Osteoblast (primary cell): Measurements from ENCODE around the gene PNMA6F. TPM values are rescaled to one million over a fixed set of nuclear protein-coding genes. Genes with fewer than 3 reads are reported as not detected.

Experiments used
- DNase-seq: peaks from one replicate; pipeline ENCODE4 v3.0.0; 2011; ENCODE audit warnings: low spot score, mixed read lengths; ENCODE audit not compliant: insufficient read length; ENCODE audit errors: missing footprints
- H2AFZ ChIP-seq: 2 replicates; pipeline ENCODE4 v1.6.0; 2011; ENCODE audit warnings: mild to moderate bottlenecking, low read length
- H3K27ac ChIP-seq: 2 replicates; pipeline ENCODE4 v1.5.1; 2011; ENCODE audit warnings: mild to moderate bottlenecking, low read depth, low read length, moderate library complexity
- H3K27me3 ChIP-seq: 2 replicates; pipeline ENCODE4 v1.6.0; 2012; ENCODE audit warnings: mild to moderate bottlenecking, control low read depth, inconsistent platforms, low read length, moderate library complexity; ENCODE audit not compliant: insufficient read depth
- H3K36me3 ChIP-seq: 2 replicates; pipeline ENCODE4 v1.5.1; 2011; ENCODE audit warnings: mild to moderate bottlenecking, low read length, control low read depth, moderate library complexity; ENCODE audit not compliant: insufficient read depth
- H3K4me1 ChIP-seq: 2 replicates; pipeline ENCODE4 v1.5.1; 2011; ENCODE audit warnings: mild to moderate bottlenecking, low read length, control low read depth, moderate library complexity; ENCODE audit not compliant: insufficient read depth
- H3K4me2 ChIP-seq: 2 replicates; pipeline ENCODE4 v1.6.0; 2011; ENCODE audit warnings: mild to moderate bottlenecking, low read length; ENCODE audit not compliant: insufficient read depth
- H3K4me3 ChIP-seq: fragments of 200-600 bp; sonication (generic); 3 replicates; pipeline ENCODE4 v1.5.1; 2012; ENCODE audit warnings: mild to moderate bottlenecking, low read length, inconsistent platforms; ENCODE audit not compliant: insufficient read depth
- H3K79me2 ChIP-seq: 2 replicates; pipeline ENCODE4 v1.6.0; 2012; ENCODE audit warnings: mild to moderate bottlenecking, low read length, control low read depth, inconsistent platforms; ENCODE audit not compliant: insufficient read depth
- H3K9me3 ChIP-seq: 2 replicates; pipeline ENCODE4 v1.5.1; 2011; ENCODE audit warnings: low read depth, low read length, control low read depth
- H4K20me1 ChIP-seq: 2 replicates; pipeline ENCODE4 v1.6.0; 2012; ENCODE audit warnings: mild to moderate bottlenecking, low read length, control low read depth; ENCODE audit not compliant: insufficient read depth
- CTCF ChIP-seq: IDR thresholded peaks from 2 replicates; pipeline ENCODE4 v1.5.1; 2011; ENCODE audit warnings: mild to moderate bottlenecking, low read depth, low read length, moderate library complexity; ENCODE audit errors: extremely low read depth
- total RNA-seq: library from RNA; depleted of rRNA; stranded (reverse); fragments of >200 nt; gene quantifications from 2 replicates; pipeline ENCODE4 v1.2.3, GENCODE V29; 2012

The PNMA6F gene
- total RNA-seq, 1 donor: not detected

GRCh38 chrX:153348421-153348820 lies 26.9 kb upstream of the PNMA6F start:
- no peak for DNase-seq
- Histone ChIP-seq H3K4me1 (no peaks in the 10 kb centered on the region), H4K20me1 (peaks cover 6% of the 10 kb centered on the region), H3K36me3 (peaks cover 28% of the 10 kb centered on the region), H3K4me3 (no peak overlapping the region), H2AFZ (no peak overlapping the region), H3K27ac (no peak overlapping the region), H3K4me2 (no peak overlapping the region), H3K79me2 (peaks cover 4% of the 10 kb centered on the region), H3K27me3 (no peaks in the 10 kb centered on the region), H3K9me3 (no peaks in the 10 kb centered on the region)
- TF ChIP-seq CTCF: no peak

- Histone ChIP-seq H3K4me3 (no peak overlapping the region), H2AFZ (no peak overlapping the region), H4K20me1 (peaks cover 11% of the 10 kb centered on the region), H3K4me2 (no peak overlapping the region), H3K9me3 (no peaks in the 10 kb centered on the region), H3K27ac (no peak overlapping the region), H3K36me3 (peaks cover 28% of the 10 kb centered on the region), H3K79me2 (peaks cover 10% of the 10 kb centered on the region), H3K4me1 (no peaks in the 10 kb centered on the region), H3K27me3 (no peaks in the 10 kb centered on the region)
- no peak for DNase-seq
- TF ChIP-seq CTCF: no peak
These were observed 26.0 kb upstream of the PNMA6F start for GRCh38 chrX:153347530-153347929.

GRCh38 chrX:153343674-153344073 lies 22.1 kb upstream of the PNMA6F start:
- Histone ChIP-seq H3K27me3 (no peaks in the 10 kb centered on the region), H2AFZ (no peak overlapping the region), H3K36me3 (peaks cover 21% of the 10 kb centered on the region), H3K79me2 (peaks cover 32% of the 10 kb centered on the region), H3K4me2 (no peak overlapping the region), H3K9me3 (no peaks in the 10 kb centered on the region), H4K20me1 (peaks cover 19% of the 10 kb centered on the region), H3K4me3 (no peak overlapping the region), H3K27ac (no peak overlapping the region), H3K4me1 (peaks cover 6% of the 10 kb centered on the region)
- DNase-seq: no peak
- no peak for TF ChIP-seq CTCF

DNA sequence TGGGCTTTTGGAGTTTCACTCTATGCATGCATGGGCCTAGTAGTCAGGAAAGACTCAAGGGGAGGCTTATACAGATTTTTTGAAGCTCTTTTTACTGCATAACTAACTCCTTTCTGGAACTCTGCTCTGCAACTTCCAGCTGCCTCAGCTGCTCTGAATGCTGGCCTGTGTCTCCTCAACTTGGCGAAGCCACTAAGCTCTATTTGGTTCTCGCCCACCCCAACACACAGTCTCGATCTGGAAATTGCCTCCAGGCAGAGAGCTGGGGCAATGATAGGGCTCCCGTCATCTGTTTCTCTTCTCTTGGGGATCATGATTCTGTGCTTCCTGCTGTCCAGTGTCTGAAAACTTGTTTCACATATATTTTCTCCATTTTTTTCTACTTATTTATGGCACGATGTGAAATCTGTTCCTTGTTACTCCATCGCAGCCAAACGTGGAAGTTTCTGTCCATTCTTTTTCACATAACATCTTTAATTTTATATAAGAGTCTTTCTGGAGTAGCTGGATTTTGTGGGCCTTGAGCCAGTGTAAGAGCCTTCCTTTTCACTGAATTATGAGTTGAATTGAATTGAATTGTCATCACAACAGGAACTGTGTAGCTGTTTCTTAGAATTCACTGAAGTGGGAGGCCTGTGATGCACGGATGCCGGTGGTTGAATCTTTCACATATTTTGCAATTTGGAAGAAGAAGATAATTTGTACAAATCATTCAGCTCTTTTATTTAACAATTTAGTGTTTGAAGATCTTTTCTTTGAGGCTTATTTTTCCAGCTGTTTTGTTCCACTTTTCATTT lies 21.4 kb upstream of the PNMA6F start:
- H3K9me3 ChIP-seq: no peaks in the 10 kb centered on the region
- no peak for TF ChIP-seq CTCF
- no peak for DNase-seq
- peaks cover 19% of the 10 kb centered on the region for H4K20me1 ChIP-seq
- peaks cover 35% of the 10 kb centered on the region for H3K79me2 ChIP-seq
- no peak overlapping the region for H3K4me3 ChIP-seq
- H3K4me2 ChIP-seq: no peak overlapping the region
- no peak overlapping the region for H2AFZ ChIP-seq
- H3K27ac ChIP-seq: no peak overlapping the region
- peaks cover 18% of the 10 kb centered on the region for H3K36me3 ChIP-seq
- no peaks in the 10 kb centered on the region for H3K27me3 ChIP-seq
- peaks cover 6% of the 10 kb centered on the region for H3K4me1 ChIP-seq
